Dermis blood vessel endothelial cell (primary cell): ENCODE data around the gene PARD3B. TPM values are rescaled to one million over a fixed set of nuclear protein-coding genes. Genes with fewer than 3 reads are reported as not detected.

ENCODE experiments used
- DNase-seq: peaks from one replicate; pipeline ENCODE4 v3.0.0; 2010
- total RNA-seq: library from RNA; depleted of rRNA; stranded (reverse); fragments of >200 nt; gene quantifications from 2 replicates; pipeline ENCODE4 v1.2.3, GENCODE V29; 2014

Gene PARD3B
- total RNA-seq, 1 donor from 2014 or later: 13.3 TPM

- peak; percentile 42 for DNase-seq
Observed at GRCh38 chr2:205366336-205367060, 821.2 kb downstream of the PARD3B start.

GRCh38 chr2:205367331-205367935 lies 822.2 kb downstream of the PARD3B start:
- DNase-seq: no peak

GRCh38 chr2:205369813-205370212 lies 824.5 kb downstream of the PARD3B start:
- peak; percentile 6 for DNase-seq

- DNase-seq: no peak
Observed at GRCh38 chr2:205370726-205371125, 825.5 kb downstream of the PARD3B start.

GRCh38 chr2:205372141-205372540 lies 826.9 kb downstream of the PARD3B start:
- no peak for DNase-seq

- DNase-seq: no peak
Observed at GRCh38 chr2:205375461-205376448, 830.5 kb downstream of the PARD3B start.

GRCh38 chr2:205377324-205377723 lies 832.0 kb downstream of the PARD3B start:
- DNase-seq: no peak

GRCh38 chr2:205383601-205384000 lies 838.3 kb downstream of the PARD3B start:
- no peak for DNase-seq

GRCh38 chr2:205386109-205386508 lies 840.8 kb downstream of the PARD3B start:
- DNase-seq: no peak

- no peak for DNase-seq
Observed at GRCh38 chr2:205387350-205388055, 842.2 kb downstream of the PARD3B start.

GRCh38 chr2:205390866-205391265 lies 845.6 kb downstream of the PARD3B start:
- DNase-seq: peak; percentile 7

GRCh38 chr2:205401511-205401910 lies 856.2 kb downstream of the PARD3B start:
- no peak for DNase-seq

- no peak for DNase-seq
Observed at GRCh38 chr2:205402011-205402410, 856.7 kb downstream of the PARD3B start.

GRCh38 chr2:205403244-205403825 lies 858.1 kb downstream of the PARD3B start:
- DNase-seq: no peak

- DNase-seq: peak; percentile 69
Observed at GRCh38 chr2:205405194-205405593, 859.9 kb downstream of the PARD3B start.

- peak; percentile 86 for DNase-seq
Observed at GRCh38 chr2:205405752-205406151, 860.5 kb downstream of the PARD3B start.

- DNase-seq: peak; percentile 24
Observed at GRCh38 chr2:205407984-205408383, 862.7 kb downstream of the PARD3B start.

GRCh38 chr2:205408696-205409095 lies 863.4 kb downstream of the PARD3B start:
- no peak for DNase-seq

- DNase-seq: peak; percentile 13
Observed at GRCh38 chr2:205409411-205409810, 864.1 kb downstream of the PARD3B start.

- no peak for DNase-seq
Observed at GRCh38 chr2:205411558-205411957, 866.3 kb downstream of the PARD3B start.

GRCh38 chr2:205424326-205424725 lies 879.1 kb downstream of the PARD3B start:
- DNase-seq: peak; percentile 17

- no peak for DNase-seq
Observed at GRCh38 chr2:205425102-205425501, 879.8 kb downstream of the PARD3B start.
